ENCODE data around the gene ING5.
A peak's percentile ranks its signal among the peaks of the same experiment; 100 is the strongest.

ING5 gene

GRCh38 chr2:241678784-241679540, 22.9 kb upstream of the ING5 start:
- ATAC-seq: no peak
- peak overlapping the region; percentile 62 for H3K27ac Mint-ChIP-seq

DNA sequence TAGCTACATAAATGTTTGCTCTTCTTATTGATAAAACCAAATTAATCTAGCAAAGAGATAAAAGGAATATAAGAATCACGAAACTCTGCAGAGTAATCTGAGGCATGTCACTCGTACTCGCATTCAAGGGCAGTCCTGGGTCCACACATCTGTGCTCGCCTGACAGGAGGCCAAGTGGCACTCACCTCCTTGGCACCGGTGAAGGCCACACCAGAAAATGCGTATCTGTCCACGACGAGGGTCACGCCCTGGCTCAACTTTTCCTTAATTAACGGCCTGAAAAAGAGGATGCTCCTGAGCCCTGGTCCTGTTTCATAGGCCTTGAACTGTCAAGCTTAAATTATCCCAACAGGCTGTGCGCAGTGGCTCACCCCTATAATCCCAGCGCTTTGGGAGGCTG, 21.8 kb upstream of the ING5 start:
- Mint-ChIP-seq H3K36me3 (ENCODE audit: low read depth) (peaks cover 56% of the 10 kb centered on the region), H3K4me3 (no peak overlapping the region), H3K9me3 (no peaks in the 10 kb centered on the region), H3K27me3 (no peaks in the 10 kb centered on the region), H3K4me1 (peaks cover 7% of the 10 kb centered on the region), H3K27ac (no peak overlapping the region)
- DNase-seq (no peak), ATAC-seq (no peak)

More at GRCh38 chr2:241678784-241679540, 22.9 kb upstream of the ING5 start:
- H3K36me3 Mint-ChIP-seq (ENCODE audit: low read depth): peaks cover 47% of the 10 kb centered on the region
- H3K4me3 Mint-ChIP-seq: no peak overlapping the region
- DNase-seq: no peak
- H3K4me1 Mint-ChIP-seq: peaks cover 4% of the 10 kb centered on the region
- H3K9me3 Mint-ChIP-seq: no peaks in the 10 kb centered on the region
- H3K27me3 Mint-ChIP-seq: no peaks in the 10 kb centered on the region

DNA sequence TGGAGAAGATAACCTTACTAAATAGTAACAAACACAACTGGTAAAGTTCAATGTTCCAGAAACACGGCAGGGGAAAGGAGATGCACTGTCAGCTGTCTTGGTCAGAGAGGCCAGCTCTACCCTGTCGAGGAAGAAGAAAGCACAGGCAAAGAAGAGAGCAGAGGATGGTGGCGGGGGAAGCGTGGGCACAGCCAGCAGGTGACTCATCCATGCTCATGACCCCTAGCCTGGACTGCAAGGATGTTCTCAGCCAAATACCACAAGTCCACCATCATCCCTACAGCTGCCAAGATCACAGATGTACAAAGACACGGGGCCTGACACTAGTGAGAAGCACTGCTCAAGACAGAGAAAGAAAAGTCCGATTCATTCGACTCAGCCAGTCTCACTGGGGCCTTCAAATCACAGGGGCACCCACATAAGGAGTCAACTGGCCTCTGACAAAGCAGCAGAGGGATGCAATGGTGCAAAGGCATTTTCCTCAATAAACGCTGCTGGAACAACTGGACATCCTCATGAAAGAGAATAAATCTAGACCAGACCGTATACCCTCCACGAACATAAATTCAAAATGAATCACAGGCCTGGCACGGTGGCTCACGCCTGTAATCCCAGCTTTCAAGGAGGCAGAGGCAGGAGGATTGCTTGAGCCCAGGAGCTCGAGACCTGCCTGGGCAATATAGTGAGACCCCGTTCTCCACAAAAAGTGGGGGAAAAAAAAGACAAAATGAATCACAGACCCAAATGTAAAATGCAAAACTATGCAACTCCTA, 20.8 kb upstream of the ING5 start:
- no peak overlapping the region for H3K27ac Mint-ChIP-seq
- no peaks in the 10 kb centered on the region for H3K9me3 Mint-ChIP-seq
- H3K36me3 Mint-ChIP-seq (ENCODE audit: low read depth): peaks cover 61% of the 10 kb centered on the region
- ATAC-seq: peak; percentile 7
- DNase-seq: no peak
- H3K27me3 Mint-ChIP-seq: no peaks in the 10 kb centered on the region
- peaks cover 15% of the 10 kb centered on the region for H3K4me1 Mint-ChIP-seq
- H3K4me3 Mint-ChIP-seq: no peak overlapping the region

DNA sequence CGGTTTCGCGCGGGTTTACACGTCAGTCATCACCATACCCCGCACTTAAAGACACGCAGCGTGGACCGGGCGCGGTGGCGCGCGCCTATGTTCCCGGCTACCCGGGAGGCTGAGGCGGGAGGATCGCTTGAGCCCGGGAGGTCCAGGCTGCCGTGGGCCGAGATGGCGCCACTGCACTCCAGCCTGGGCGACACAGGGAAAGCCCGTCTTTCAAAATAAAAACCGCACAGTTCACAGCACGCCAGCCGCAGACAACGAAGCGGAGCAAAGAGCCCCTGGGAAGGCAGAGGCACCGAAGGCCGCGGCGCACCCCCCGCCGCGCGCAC, 15.6 kb upstream of the ING5 start:
- H3K36me3 Mint-ChIP-seq (ENCODE audit: low read depth): peaks cover 51% of the 10 kb centered on the region
- H3K27ac Mint-ChIP-seq: peak overlapping the region; percentile 87
- peak overlapping the region; percentile 97 for H3K4me3 Mint-ChIP-seq
- peaks cover 39% of the 10 kb centered on the region for H3K4me1 Mint-ChIP-seq
- ATAC-seq: peak; percentile 2
- no peaks in the 10 kb centered on the region for H3K27me3 Mint-ChIP-seq
- H3K9me3 Mint-ChIP-seq: no peaks in the 10 kb centered on the region
- DNase-seq: no peak

DNA sequence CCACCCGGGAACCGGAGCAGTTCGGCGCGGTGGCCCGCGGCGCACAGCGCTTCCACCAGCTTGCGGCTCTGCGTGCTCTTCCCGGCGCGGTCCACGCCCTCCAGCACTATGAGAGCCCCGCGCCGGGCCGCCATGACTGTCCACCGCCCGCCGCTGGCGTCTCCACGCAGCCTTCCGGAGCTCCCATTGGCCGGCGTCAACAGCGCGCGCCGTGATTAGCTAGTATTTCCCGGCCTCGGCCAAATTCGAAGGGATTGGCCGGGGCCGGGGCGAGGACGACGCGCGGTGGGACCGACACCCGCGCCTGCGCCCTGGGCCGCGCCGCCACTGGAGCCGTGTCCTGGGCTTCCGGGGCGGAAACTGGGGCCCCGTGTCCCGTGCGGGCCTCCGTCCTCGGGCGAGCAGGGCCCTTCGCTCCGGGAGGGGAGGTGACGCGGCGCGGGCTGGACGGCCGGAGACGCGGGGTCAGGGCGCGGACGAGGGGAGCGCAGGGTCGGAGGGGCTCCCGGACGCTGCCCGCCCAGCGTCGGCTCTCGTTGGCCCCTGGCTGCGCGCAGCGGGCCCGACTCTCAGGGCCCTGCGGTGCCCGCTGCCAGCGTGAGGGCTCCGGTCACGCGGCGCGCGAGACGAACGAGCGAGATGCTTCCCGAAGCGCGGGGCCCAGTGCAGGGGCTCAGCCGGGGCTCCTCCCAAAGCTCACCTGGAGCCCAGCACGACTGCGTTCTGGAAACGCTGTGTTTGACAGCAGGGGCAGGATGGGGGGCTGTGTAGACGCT, 15.0 kb upstream of the ING5 start, which contains the start of gene DTYMK:
Gene DTYMK, minus strand, starts transcription at position 166 of the 776 bp plus-strand sequence. Its CDS starts 32 bp downstream, at position 134.
- Mint-ChIP-seq H3K9me3 (no peaks in the 10 kb centered on the region), H3K4me3 (peak within 1 kb of the TSS; percentile 97), H3K4me1 (peaks cover 39% of the 10 kb centered on the region), H3K27ac (peak within 1 kb of the TSS; percentile 95), H3K27me3 (no peaks in the 10 kb centered on the region), H3K36me3 (ENCODE audit: low read depth) (peaks cover 46% of the 10 kb centered on the region)
- DNase-seq (peak; percentile 97), ATAC-seq (peak; percentile 97)

DNA sequence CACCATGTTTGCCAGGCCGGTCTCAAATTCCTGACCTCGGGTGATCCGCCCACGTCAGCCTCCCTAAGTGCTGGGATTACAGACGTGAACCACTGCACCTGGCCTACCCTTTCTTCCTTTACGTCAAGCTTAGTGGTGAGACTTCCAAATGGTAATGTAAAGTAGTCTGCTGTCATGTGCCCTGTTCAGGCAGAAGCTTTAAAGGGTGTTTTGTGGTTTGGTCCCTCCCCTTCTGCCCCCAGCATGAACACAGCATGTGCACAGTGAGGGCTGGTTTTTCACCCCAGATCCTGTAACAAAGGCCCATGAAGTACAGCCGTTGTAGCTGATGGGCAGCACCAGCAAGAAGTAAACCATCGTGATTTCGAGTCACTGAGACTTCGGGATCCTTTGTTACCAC, 12.5 kb upstream of the ING5 start:
- H3K4me1 Mint-ChIP-seq: peaks cover 36% of the 10 kb centered on the region
- peaks cover 40% of the 10 kb centered on the region for H3K36me3 Mint-ChIP-seq (ENCODE audit: low read depth)
- peak overlapping the region; percentile 61 for H3K4me3 Mint-ChIP-seq
- peak overlapping the region; percentile 65 for H3K27ac Mint-ChIP-seq
- no peak for ATAC-seq
- no peaks in the 10 kb centered on the region for H3K9me3 Mint-ChIP-seq
- no peaks in the 10 kb centered on the region for H3K27me3 Mint-ChIP-seq
- no peak for DNase-seq

DNA sequence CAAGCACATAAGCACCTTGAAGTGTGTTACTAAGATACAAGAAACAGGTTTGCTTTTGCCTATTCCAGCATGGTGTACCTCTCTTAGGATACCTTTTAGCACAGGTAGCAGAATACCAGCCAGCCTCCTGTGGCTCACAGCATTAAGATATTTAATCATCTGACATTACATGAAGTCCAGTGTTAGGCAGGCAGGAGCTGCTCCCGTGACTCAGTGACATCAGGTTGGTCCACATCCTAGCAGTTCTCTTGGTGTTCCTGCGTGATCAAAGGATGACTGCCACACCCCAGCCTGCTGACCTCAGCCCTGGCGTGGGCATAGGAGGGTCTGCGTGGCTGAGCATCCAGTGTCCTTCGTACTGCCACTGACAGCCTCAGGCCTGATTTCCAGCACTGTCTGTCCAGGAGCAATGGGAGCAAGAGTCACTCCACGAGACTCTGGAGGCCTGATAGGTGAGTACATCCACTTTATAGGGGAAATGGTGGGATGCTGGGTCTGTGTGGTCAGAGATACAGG, 11.6 kb upstream of the ING5 start:
- ATAC-seq: no peak
- no peaks in the 10 kb centered on the region for H3K27me3 Mint-ChIP-seq
- no peaks in the 10 kb centered on the region for H3K9me3 Mint-ChIP-seq
- H3K27ac Mint-ChIP-seq: peak overlapping the region; percentile 56
- H3K4me1 Mint-ChIP-seq: peaks cover 33% of the 10 kb centered on the region
- no peak for DNase-seq
- no peak overlapping the region for H3K4me3 Mint-ChIP-seq
- peaks cover 36% of the 10 kb centered on the region for H3K36me3 Mint-ChIP-seq (ENCODE audit: low read depth)

DNA sequence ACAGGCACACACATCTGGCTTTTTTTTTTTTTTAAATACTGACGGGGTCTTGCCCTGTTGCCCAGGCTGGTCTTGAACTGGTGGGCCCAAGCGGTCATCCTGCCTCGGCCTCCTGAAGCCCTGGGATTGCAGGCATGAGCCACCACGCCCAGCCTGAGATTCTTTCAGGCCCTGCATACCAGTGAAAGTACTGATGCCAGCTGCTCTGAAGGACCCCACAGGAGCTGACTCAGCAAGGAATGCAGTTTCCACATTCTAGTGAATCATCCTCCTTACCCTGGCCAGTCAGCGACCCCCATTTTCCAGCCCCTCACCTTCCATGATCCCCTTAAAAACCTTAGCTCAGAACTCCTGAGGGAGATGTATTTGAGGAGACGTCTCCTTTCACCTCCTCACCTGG, 9.4 kb upstream of the ING5 start:
- Mint-ChIP-seq H3K9me3 (no peaks in the 10 kb centered on the region), H3K4me3 (no peak overlapping the region), H3K36me3 (ENCODE audit: low read depth) (peaks cover 38% of the 10 kb centered on the region), H3K27ac (no peak overlapping the region), H3K4me1 (peaks cover 25% of the 10 kb centered on the region), H3K27me3 (no peaks in the 10 kb centered on the region)
- ATAC-seq (no peak), DNase-seq (no peak)

- H3K9me3 Mint-ChIP-seq: no peaks in the 10 kb centered on the region
- ATAC-seq: no peak
Observed at GRCh38 chr2:241695651-241696050, 6.2 kb upstream of the ING5 start.

DNA sequence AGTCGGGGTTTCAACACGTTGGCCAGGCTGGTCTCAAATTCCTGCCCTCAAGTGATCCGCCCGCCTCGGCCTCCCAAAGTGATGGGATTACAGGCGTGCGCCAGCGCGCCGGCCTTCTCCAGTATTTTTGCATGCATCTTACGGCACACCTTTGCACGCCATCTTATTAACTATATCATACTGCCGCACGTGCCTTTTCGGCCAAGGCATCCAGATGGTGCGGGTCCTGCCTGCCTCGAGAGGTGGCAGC, 765 bp upstream of the ING5 start:
- Mint-ChIP-seq H3K27me3 (no peaks in the 10 kb centered on the region), H3K27ac (peak overlapping the region; percentile 93), H3K4me1 (peaks cover 32% of the 10 kb centered on the region), H3K4me3 (peak overlapping the region; percentile 89), H3K9me3 (no peaks in the 10 kb centered on the region), H3K36me3 (ENCODE audit: low read depth) (peaks cover 20% of the 10 kb centered on the region)
- ATAC-seq: no peak
- no peak for DNase-seq

More at GRCh38 chr2:241695651-241696050, 6.2 kb upstream of the ING5 start:
- H3K27me3 Mint-ChIP-seq: no peaks in the 10 kb centered on the region
- no peak overlapping the region for H3K4me3 Mint-ChIP-seq
- H3K36me3 Mint-ChIP-seq (ENCODE audit: low read depth): peaks cover 25% of the 10 kb centered on the region
- no peak overlapping the region for H3K27ac Mint-ChIP-seq
- DNase-seq: no peak
- peaks cover 12% of the 10 kb centered on the region for H3K4me1 Mint-ChIP-seq

DNA sequence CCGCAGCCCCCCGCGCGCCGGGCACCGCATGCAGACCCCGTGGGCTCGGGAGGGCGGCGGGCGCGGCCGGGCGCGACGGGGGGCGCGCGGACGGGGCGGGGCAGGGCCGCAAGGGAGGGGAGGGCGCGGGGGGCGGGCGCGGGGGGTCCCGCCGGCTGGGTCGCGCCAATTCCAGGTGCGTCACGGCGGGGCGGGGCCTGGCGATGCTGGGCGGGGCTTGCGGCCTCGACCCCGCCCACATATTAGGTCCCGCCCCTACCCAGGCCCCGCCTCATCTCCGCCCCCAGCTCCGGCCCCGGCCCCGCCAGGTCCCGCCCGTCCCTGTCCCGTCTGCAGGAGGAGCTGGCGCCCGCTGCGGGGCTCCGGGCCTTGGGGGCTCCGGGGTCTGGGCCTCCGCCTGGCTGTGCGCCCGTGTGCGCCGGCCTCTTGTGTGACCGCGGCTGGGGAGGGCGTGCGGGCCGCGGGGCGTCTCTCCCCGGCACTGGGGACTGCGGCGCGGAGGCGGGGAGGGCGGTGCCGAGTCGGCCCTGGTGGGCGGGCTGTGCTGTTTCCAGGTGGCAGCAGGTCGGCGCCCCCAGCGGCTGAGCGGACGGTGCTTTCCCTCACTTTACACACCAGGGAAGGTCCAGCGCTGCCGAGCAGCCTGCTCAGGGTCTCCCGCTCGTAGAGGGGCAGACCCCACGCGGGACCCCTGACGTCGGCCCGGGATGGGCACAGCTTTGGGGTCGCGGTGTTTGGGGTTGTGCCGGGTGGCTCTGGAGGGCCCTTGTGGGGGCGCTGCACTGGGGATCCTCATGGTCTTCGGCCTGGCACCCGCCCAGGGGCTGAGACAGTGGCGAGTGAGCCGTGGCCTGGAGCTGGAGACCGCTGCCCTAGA, 554 bp downstream of the ING5 start:
- peak; percentile 69 for ATAC-seq
- H3K36me3 Mint-ChIP-seq (ENCODE audit: low read depth): peaks cover 28% of the 10 kb centered on the region
- peak; percentile 91 for DNase-seq
- no peaks in the 10 kb centered on the region for H3K27me3 Mint-ChIP-seq
- H3K27ac Mint-ChIP-seq: peak overlapping the region; percentile 89
- H3K4me3 Mint-ChIP-seq: peak overlapping the region; percentile 89
- peaks cover 3% of the 10 kb centered on the region for H3K9me3 Mint-ChIP-seq
- peaks cover 32% of the 10 kb centered on the region for H3K4me1 Mint-ChIP-seq

- peak overlapping the region; percentile 89 for H3K27ac Mint-ChIP-seq
Observed at GRCh38 chr2:241703032-241703604, 1.3 kb downstream of the ING5 start.

GRCh38 chr2:241706537-241706936, 4.7 kb downstream of the ING5 start:
- ATAC-seq (no peak), DNase-seq (no peak)
- Mint-ChIP-seq H3K9me3 (peaks cover 3% of the 10 kb centered on the region), H3K36me3 (ENCODE audit: low read depth) (peaks cover 48% of the 10 kb centered on the region), H3K4me1 (peaks cover 18% of the 10 kb centered on the region), H3K4me3 (no peak overlapping the region), H3K27ac (no peak overlapping the region), H3K27me3 (no peaks in the 10 kb centered on the region)

More at GRCh38 chr2:241703032-241703604, 1.3 kb downstream of the ING5 start:
- Mint-ChIP-seq H3K4me1 (peaks cover 32% of the 10 kb centered on the region), H3K9me3 (peaks cover 3% of the 10 kb centered on the region), H3K4me3 (peak overlapping the region; percentile 88), H3K36me3 (ENCODE audit: low read depth) (peaks cover 32% of the 10 kb centered on the region), H3K27me3 (no peaks in the 10 kb centered on the region)
- DNase-seq (no peak), ATAC-seq (no peak)
